K562 (cell line): Measurements from ENCODE around the gene TK1. TPM values are rescaled to one million over a fixed set of nuclear protein-coding genes. Genes with fewer than 3 reads are reported as not detected.

Experiments
- CEBPB ChIP-seq: fragments of 450-650 bp; IDR thresholded peaks from 2 replicates; pipeline ENCODE4 v1.6.1; 2016; ENCODE audit warnings: missing genetic modification characterization, missing compliant biosample characterization
- CHD1 ChIP-seq: fragments of 200-600 bp; sonication (generic); IDR thresholded peaks from one replicate; pipeline ENCODE4 v1.6.1; 2012; ENCODE audit warnings: mild to moderate bottlenecking, moderate library complexity, low read length, inconsistent platforms
- CREM ChIP-seq: IDR thresholded peaks from 2 replicates; pipeline ENCODE4 v1.6.1; 2014; ENCODE audit warnings: antibody characterized with exemption, low read depth
- ESRRB ChIP-seq: fragments of 250-450 bp; sonication (Bioruptor Pico); IDR thresholded peaks from 2 replicates; pipeline ENCODE4 v1.5.0; 2020; ENCODE audit warnings: mild to moderate bottlenecking, moderate library complexity, borderline replicate concordance
- JUN ChIP-seq, 2 experiments: sonication (generic) in 1 of 2; formaldehyde crosslinking in 1 of 2; IDR thresholded peaks; 2 replicates each; pipeline versions ENCODE4 v1.6.1 to v1.8.0; 2012 to 2022; ENCODE audit warnings: borderline replicate concordance in 2 of 2, mild to moderate bottlenecking in 2 of 2, improper control_type of control experiment in 1 of 2, low read depth in 1 of 2, low read length in 1 of 2, missing genetic modification reagents in 1 of 2
- L3MBTL2 ChIP-seq: fragments of 450-650 bp; IDR thresholded peaks from 2 replicates; pipeline ENCODE4 v1.6.1; 2016; ENCODE audit warnings: mild to moderate bottlenecking, moderate library complexity
- MED1 ChIP-seq: sonication (generic); formaldehyde crosslinking; IDR thresholded peaks from 2 replicates; pipeline ENCODE4 v1.8.1; 2023; ENCODE audit warnings: missing genetic modification reagents, borderline replicate concordance
- MEF2D ChIP-seq: conservative IDR thresholded peaks from 2 replicates; pipeline ENCODE4 v1.6.1; 2016; ENCODE audit warnings: low read depth, missing genetic modification characterization, missing compliant biosample characterization
- SRF ChIP-seq, 2 experiments: fragments of 250-450, 450-650 bp in 1 of 2; sonication (Bioruptor Pico) in 1 of 2; sonication (generic) in 1 of 2; formaldehyde crosslinking; IDR thresholded peaks; 2 replicates each; pipeline versions ENCODE4 v1.5.0 to v1.5.1; 2020 to 2022; ENCODE audit warnings: mild to moderate bottlenecking in 1 of 2, missing genetic modification reagents in 1 of 2
- SRSF7 ChIP-seq: fragments of 200-400 bp; formaldehyde crosslinking; optimal IDR thresholded peaks from 2 replicates; pipeline ENCODE3; 2017; ENCODE audit warnings: mild to moderate bottlenecking, low read depth, low read length
- TBL1XR1 ChIP-seq, 2 experiments: IDR thresholded peaks; 2 replicates each; pipeline ENCODE4 v1.6.1; 2012; ENCODE audit warnings: improper control_type of control experiment in 2 of 2, low read length in 2 of 2, mild to moderate bottlenecking in 1 of 2
- ZBTB40 ChIP-seq, 2 experiments: fragments of 450-650 bp in 1 of 2; sonication (generic) in 1 of 2; formaldehyde crosslinking in 1 of 2; IDR thresholded peaks; 2 replicates each; pipeline versions ENCODE4 v1.7.1 to v1.9.0; 2016 to 2022; ENCODE audit warnings: inconsistent platforms in 1 of 2, mild to moderate bottlenecking in 1 of 2, missing genetic modification reagents in 1 of 2
- ZNF197 ChIP-seq: fragments of 200-800 bp; sonication (Bioruptor generic); IDR thresholded peaks from 2 replicates; pipeline ENCODE4 v1.6.1; 2016; ENCODE audit warnings: low read depth, missing genetic modification characterization, missing compliant biosample characterization
- ZNF232 ChIP-seq: sonication (generic); formaldehyde crosslinking; IDR thresholded peaks from 2 replicates; pipeline ENCODE4 v1.8.0; 2022; ENCODE audit warnings: mild to moderate bottlenecking, missing genetic modification reagents
- ZNF507 ChIP-seq: conservative IDR thresholded peaks from 2 replicates; pipeline ENCODE4 v1.6.1; 2017; ENCODE audit warnings: missing genetic modification characterization, missing compliant biosample characterization
- ZNF778 ChIP-seq: fragments of 450-650 bp; formaldehyde crosslinking; IDR thresholded peaks from 2 replicates; pipeline ENCODE4 v1.4.0; 2020; ENCODE audit warnings: mild to moderate bottlenecking, moderate library complexity
- polyA plus RNA-seq, 8 experiments: library from polyadenylated mRNA; depleted of rRNA in 4 of 8; stranded (reverse) in 5 of 8; unstranded in 3 of 8; fragments of >200 nt; fragmentation: Nextera tagmentation in 2 of 8; fragmentation: Illumina TruSeq in 1 of 8; extraction: Ambion mirVana in 2 of 8; extraction: Trizol in 1 of 8; gene quantifications; 2 replicates each; pipeline versions ENCODE4 v1.2.1 to v1.2.3, GENCODE V29; 2011 to 2014; ENCODE audit warnings: inconsistent platforms in 1 of 8, missing spikeins in 1 of 8
- total RNA-seq, 7 experiments: library from RNA; depleted of rRNA in 6 of 7; stranded (reverse); fragments of >200 nt in 6 of 7; fragmentation: Illumina TruSeq in 2 of 7; extraction: Trizol in 2 of 7; gene quantifications; 2 replicates each; pipeline versions ENCODE4 v1.2.1 to v1.2.3, GENCODE V29; 2011 to 2021; ENCODE audit warnings: low replicate concordance in 1 of 7
- TF ChIP-seq, protein P1 (sequence below): fragments of 450-650 bp; IDR thresholded peaks from 2 replicates; pipeline ENCODE4 v1.6.1; 2016; ENCODE audit warnings: missing biosample characterization, missing genetic modification characterization

TK1 gene
- total and polyA plus RNA-seq, 9 of the 15 experiments (the other 6 are each of a cell fraction or from before 2014, with no cell fraction given) = 8.4 to 280 (median 103) TPM

DNA sequence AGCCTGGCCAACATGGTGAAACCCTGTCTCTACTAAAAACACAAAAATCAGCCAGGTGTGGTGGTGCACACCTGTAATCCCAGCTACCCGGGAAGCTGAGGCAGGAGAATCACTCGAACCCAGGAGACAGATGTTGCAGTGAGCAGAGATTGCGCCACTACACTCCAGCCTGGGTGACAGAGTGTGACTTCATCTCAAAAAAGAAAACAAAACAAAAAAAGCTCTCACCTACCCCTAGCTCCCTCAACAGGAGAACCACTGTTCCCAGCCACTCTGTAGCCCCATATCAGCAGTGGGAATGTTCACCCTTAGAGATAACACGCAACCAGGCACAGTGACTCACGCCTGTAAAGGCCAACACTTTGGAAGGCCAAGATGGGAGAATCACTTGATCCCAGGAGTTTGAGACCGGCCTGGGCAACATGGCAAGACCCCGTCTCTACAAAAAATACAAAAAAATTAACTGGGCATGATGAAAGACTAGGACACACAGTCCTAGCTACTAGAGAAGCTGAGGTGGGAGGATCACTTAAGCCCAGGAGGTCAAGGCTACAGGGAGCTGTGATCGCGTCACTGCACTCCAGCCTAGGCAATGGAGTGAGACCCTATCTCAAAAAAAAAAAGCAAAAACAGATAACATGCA lies 50.9 kb downstream of the TK1 start (continued):
- TF ChIP-seq CREM (peak; percentile 80), ZNF197 (no peak), SRSF7 (no peak), ZNF507 (no peak), CHD1 (no peak), CEBPB (tag) (peak; percentile 95), ESRRB (CRISPR knock-in tag) (no peak), SRF (CRISPR knock-in tag; IDR thresholded peaks at IDR 0.05) (no peak), ZNF778 (no peak), MEF2D (tag) (peak; percentile 39; the same call in 1 of the 2 replicates), MED1 (no peak), ZBTB40 (IDR thresholded peaks at IDR 0.05) (no peak), ZBTB40 (CRISPR knock-in tag; IDR thresholded peaks at IDR 0.05) (no peak), JUN (IDR thresholded peaks at IDR 0.05; ENCODE audit: borderline replicate concordance, low read depth, low read length) (peak; percentile 85), JUN (CRISPR knock-in tag; IDR thresholded peaks at IDR 0.05; ENCODE audit: borderline replicate concordance) (0 out of 2 replicates have a peak, but pooled peaks have one; percentile 41), L3MBTL2 (peak; percentile 12; the same call in 1 of the 2 replicates), TBL1XR1 (IDR thresholded peaks at IDR 0.05; ENCODE audit: low read length in 2 of 2) (0 out of 4 replicates have a peak, but pooled peaks of 1 of the 2 experiments have one; percentile 29), ZNF232 (CRISPR knock-in tag) (no peak)
- TF ChIP-seq, protein P1, sequence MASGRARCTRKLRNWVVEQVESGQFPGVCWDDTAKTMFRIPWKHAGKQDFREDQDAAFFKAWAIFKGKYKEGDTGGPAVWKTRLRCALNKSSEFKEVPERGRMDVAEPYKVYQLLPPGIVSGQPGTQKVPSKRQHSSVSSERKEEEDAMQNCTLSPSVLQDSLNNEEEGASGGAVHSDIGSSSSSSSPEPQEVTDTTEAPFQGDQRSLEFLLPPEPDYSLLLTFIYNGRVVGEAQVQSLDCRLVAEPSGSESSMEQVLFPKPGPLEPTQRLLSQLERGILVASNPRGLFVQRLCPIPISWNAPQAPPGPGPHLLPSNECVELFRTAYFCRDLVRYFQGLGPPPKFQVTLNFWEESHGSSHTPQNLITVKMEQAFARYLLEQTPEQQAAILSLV (tag) = no peak; the same call in none of the 2 replicates
